Myometrial cell (primary cell): Measurements from ENCODE around the gene TMEM88. TPM values are rescaled to one million over a fixed set of nuclear protein-coding genes. Genes with fewer than 3 reads are reported as not detected.

Source experiments
- total RNA-seq: library from RNA; depleted of rRNA; stranded (reverse); fragments of >200 nt; gene quantifications from 2 replicates; pipeline ENCODE4 v1.2.3, GENCODE V29; 2015

The TMEM88 gene
- 0.18 TPM in 1 of 2 replicates, not detected in the other for total RNA-seq

DNA sequence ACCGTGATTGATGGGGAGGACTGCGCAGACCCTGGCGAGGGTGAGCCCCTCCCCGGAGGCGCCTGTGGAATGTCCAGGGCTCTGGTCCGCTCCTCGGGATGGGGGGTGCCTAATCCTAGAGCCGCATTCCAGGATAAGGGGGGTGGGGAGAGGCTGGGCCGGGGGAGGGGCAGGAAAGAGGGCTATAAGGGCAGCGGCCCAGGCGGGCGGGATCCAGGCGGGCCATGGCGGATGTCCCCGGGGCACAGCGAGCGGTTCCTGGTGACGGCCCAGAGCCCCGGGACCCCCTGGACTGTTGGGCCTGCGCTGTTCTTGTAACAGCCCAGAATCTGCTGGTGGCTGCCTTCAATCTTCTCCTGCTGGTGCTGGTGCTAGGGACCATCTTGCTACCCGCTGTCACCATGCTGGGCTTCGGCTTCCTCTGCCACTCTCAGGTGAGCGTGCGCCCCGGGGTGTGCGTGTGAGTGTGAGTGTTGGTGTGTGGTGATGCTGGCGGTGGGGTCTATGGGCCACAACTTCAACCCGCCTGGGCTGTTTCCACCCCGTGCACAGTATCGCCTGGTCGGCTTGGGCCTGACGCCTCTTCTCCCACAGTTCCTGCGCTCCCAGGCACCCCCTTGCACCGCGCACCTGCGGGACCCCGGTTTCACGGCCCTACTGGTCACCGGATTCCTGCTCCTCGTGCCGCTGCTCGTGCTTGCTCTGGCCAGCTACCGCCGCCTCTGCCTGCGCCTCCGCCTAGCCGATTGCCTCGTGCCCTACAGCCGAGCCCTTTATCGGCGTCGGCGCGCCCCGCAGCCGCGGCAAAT lies at the start of gene TMEM88:
Gene TMEM88, plus strand, starts transcription at position 216 of the 809 bp plus-strand sequence. Its CDS starts 9 bp downstream, at position 225.

GRCh38 chr17:7833795-7834541 lies 20.9 kb upstream of the TMEM88 start, which contains the start of gene KDM6B:
TSS of gene KDM6B (plus strand) at chr17:7834217. CDS start at chr17:7845555, 11,338 bp downstream.

GRCh38 chr17:7856811-7857712 lies 2.2 kb downstream of the TMEM88 start, which contains the start of gene NAA38:
TSS of gene NAA38 (minus strand) at chr17:7857559. CDS start at chr17:7857463, 96 bp downstream.

DNA sequence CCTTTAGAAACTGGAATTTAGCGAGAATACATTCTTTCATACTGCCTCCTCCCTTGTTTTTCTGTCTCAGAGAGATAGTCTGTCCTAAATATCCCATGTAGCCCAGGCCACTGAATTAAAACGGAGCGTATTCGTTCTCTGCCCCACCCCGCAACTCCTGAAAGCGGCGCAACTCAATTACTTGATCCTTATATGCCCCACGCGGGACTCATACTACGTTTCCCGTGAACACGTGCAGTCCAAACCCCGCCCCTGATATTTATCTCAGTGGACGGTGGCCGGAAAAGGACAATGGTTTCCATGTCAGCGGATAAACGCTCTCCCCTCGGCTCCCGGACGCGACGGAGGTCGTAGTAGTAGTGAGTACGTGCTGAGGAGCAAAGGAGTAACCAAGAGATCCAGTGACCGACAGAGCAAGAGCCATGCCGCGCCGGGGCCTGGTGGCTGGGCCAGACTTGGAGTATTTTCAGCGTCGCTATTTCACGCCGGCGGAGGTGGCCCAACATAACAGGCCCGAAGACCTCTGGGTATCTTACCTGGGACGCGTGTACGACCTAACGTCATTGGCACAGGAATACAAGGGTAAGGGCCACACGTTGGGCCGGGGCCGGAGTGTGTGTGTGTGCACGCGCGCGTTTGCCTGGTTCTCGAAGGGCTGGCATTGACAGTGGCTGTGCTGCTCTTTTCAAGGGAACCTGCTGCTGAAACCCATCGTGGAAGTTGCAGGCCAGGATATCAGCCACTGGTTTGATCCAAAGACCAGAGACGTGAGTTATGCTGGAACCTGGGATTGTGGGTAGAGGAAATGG lies 3.1 kb downstream of the TMEM88 start, which contains the start of gene CYB5D1:
Gene CYB5D1, plus strand, starts transcription at position 291 of the 809 bp plus-strand sequence. Its CDS starts 132 bp downstream, at position 423.

GRCh38 chr17:7888184-7888920 lies 33.5 kb downstream of the TMEM88 start, which contains the start of gene CHD3:
TSS of gene CHD3 (plus strand) at chr17:7888789. CDS start at chr17:7889001, 212 bp downstream.

Other genes starting within 250 kb of the TMEM88 start
- gene FXR2, start 240.2 kb upstream of the TMEM88 start, total RNA-seq = 38.8 and 64.9 TPM in 2 replicates
- 43.4 and 46.1 TPM in 2 replicates for gene SAT2, start 227.2 kb upstream of the TMEM88 start, total RNA-seq
- 11.8 TPM in 1 of 2 replicates, not detected in the other for gene SHBG, start 224.9 kb upstream of the TMEM88 start, total RNA-seq
- not detected in 2 replicates for gene ATP1B2, start 204.1 kb upstream of the TMEM88 start, total RNA-seq
- 33.0 and 41.8 TPM in 2 replicates for gene TP53, start 167.6 kb upstream of the TMEM88 start, total RNA-seq
- gene WRAP53, start 166.6 kb upstream of the TMEM88 start, total RNA-seq = 16.7 and 18.8 TPM in 2 replicates
- gene EFNB3, start 149.9 kb upstream of the TMEM88 start, total RNA-seq = 0.18 TPM in 1 of 2 replicates, not detected in the other
- 0.18 and 0.29 TPM in 2 replicates for gene DNAH2, start 137.3 kb upstream of the TMEM88 start, total RNA-seq
- 0.86 and 0.89 TPM in 2 replicates for gene KDM6B, start 20.8 kb upstream of the TMEM88 start, total RNA-seq
- gene NAA38, start 2.5 kb downstream of the TMEM88 start, total RNA-seq = 118 and 152 TPM in 2 replicates
- gene CYB5D1, start 2.9 kb downstream of the TMEM88 start, total RNA-seq = 4.3 and 11.3 TPM in 2 replicates
- gene CHD3, start 33.7 kb downstream of the TMEM88 start, total RNA-seq = 76.4 and 84.2 TPM in 2 replicates
- gene RNF227, start 61.2 kb downstream of the TMEM88 start, total RNA-seq = 3.5 and 29.2 TPM in 2 replicates
- gene KCNAB3, start 74.8 kb downstream of the TMEM88 start, total RNA-seq = 0.58 and 1.2 TPM in 2 replicates
- gene TRAPPC1, start 76.9 kb downstream of the TMEM88 start, total RNA-seq = 68.6 and 81.5 TPM in 2 replicates
- 30.3 and 35.7 TPM in 2 replicates for gene CNTROB, start 77.1 kb downstream of the TMEM88 start, total RNA-seq
- 0.89 and 1.4 TPM in 2 replicates for gene GUCY2D, start 147.5 kb downstream of the TMEM88 start, total RNA-seq
- 0.18 and 0.29 TPM in 2 replicates for gene ALOX15B, start 184.0 kb downstream of the TMEM88 start, total RNA-seq
- not detected in 2 replicates for gene ALOX12B, start 232.7 kb downstream of the TMEM88 start, total RNA-seq